Caco-2 (cell line): ENCODE data around the gene RACGAP1. TPM values are rescaled to one million over a fixed set of nuclear protein-coding genes. Genes with fewer than 3 reads are reported as not detected.

Experiments used
- BruUV-seq: library from RNA; stranded (reverse); fragments of 400-500 nt; replicated peaks from 2 replicates; lab custom pipeline; 2021; lab: Mats Ljungman, UMichigan
- CTCF ChIA-PET: fragments of 300-600 bp; sonication (Branson Sonifier 250); formaldehyde crosslinking; loops from one replicate; lab custom pipeline; 2022; ENCODE audit warnings: antibody characterized with exemption; lab: Charles Lee
- POLR2A ChIA-PET: fragments of 300-600 bp; sonication (Branson Sonifier 250); formaldehyde crosslinking; loops from one replicate; lab custom pipeline; 2022; ENCODE audit warnings: antibody characterized with exemption; lab: Charles Lee
- DNase-seq, 2 experiments: peaks; one replicate each; pipeline versions ENCODE4 v3.0.0 to v3.0.0-alpha.2; 2020 to 2022
- H3K27me3 ChIP-seq: replicated peaks from 2 replicates; pipeline ENCODE4 v1.6.0; 2011; ENCODE audit warnings: low read length; ENCODE audit not compliant: control insufficient read depth, insufficient read depth
- H3K36me3 ChIP-seq: 2 replicates; pipeline ENCODE4 v1.5.1; 2011; ENCODE audit warnings: low read length; ENCODE audit not compliant: control insufficient read depth, insufficient read depth
- H3K4me1 ChIP-seq: fragments of 250-450 bp; sonication (Bioruptor Pico); 2 replicates; pipeline ENCODE4 v1.5.1; 2020; ENCODE audit warnings: mild to moderate bottlenecking
- H3K4me3 ChIP-seq: 2 replicates; pipeline ENCODE4 v1.5.1; 2011; ENCODE audit warnings: low read depth, mild to moderate bottlenecking, control low read depth, low read length
- H3K9me3 ChIP-seq: fragments of 250-450 bp; sonication (Bioruptor Pico); 2 replicates; pipeline ENCODE4 v1.5.1; 2020; ENCODE audit warnings: mild to moderate bottlenecking, moderate library complexity
- H3K27ac Mint-ChIP-seq: one replicate; pipeline ENCODE4 v1.8.0; 2022; ENCODE audit warnings: mixed read lengths; ENCODE audit not compliant: unreplicated experiment
- H3K27me3 Mint-ChIP-seq: one replicate; pipeline ENCODE4 v1.8.0; 2022; ENCODE audit warnings: mixed read lengths; ENCODE audit not compliant: insufficient read depth, unreplicated experiment
- H3K36me3 Mint-ChIP-seq: one replicate; pipeline ENCODE4 v1.8.0; 2022; ENCODE audit warnings: mild to moderate bottlenecking, mixed read lengths; ENCODE audit not compliant: insufficient read depth, unreplicated experiment
- H3K4me1 Mint-ChIP-seq: one replicate; pipeline ENCODE4 v1.8.0; 2022; ENCODE audit warnings: low read depth, mixed read lengths; ENCODE audit not compliant: unreplicated experiment
- H3K4me3 Mint-ChIP-seq: one replicate; pipeline ENCODE4 v1.8.0; 2022; ENCODE audit warnings: mild to moderate bottlenecking, moderate library complexity, mixed read lengths; ENCODE audit not compliant: unreplicated experiment
- H3K9me3 Mint-ChIP-seq: one replicate; pipeline ENCODE4 v1.8.0; 2022; ENCODE audit warnings: mixed read lengths; ENCODE audit not compliant: unreplicated experiment
- CTCF ChIP-seq, 2 experiments: fragments of 200-600 bp in 1 of 2; IDR thresholded peaks; 1 replicate in 1 of 2; 2 replicates in 1 of 2; pipeline versions ENCODE4 v1.5.1 to v1.8.0; 2011 to 2022; ENCODE audit warnings: antibody characterized with exemption in 1 of 2, control low read depth in 1 of 2, inconsistent platforms in 1 of 2, low read depth in 1 of 2, low read length in 1 of 2, mild to moderate bottlenecking in 1 of 2, moderate library complexity in 1 of 2; ENCODE audit not compliant: insufficient read depth in 1 of 2, severe bottlenecking in 1 of 2, unreplicated experiment in 1 of 2
- intact Hi-C: fragments of 100-400 bp; cut with micrococcal nuclease; formaldehyde crosslinking; loops from one replicate; pipeline ENCODE4 v1.10.0; 2022; ENCODE audit not compliant: unreplicated experiment
- total RNA-seq: library from RNA; stranded (reverse); gene quantifications from 2 replicates; pipeline ENCODE4 v1.2.3, GENCODE V29; 2022

Gene RACGAP1
- total RNA-seq, 1 experiment from 2014 or later: 131 TPM

- POLR2A ChIA-PET: interaction anchor here (0.9 kb wide), 1 partner anchor 8 kb away, joined by 3 read pairs; no protein-coding TSS in a partner anchor
- Histone ChIP-seq H3K27me3 (no peaks in the 10 kb centered on the region), H3K4me3 (no peak overlapping the region), H3K9me3 (no peaks in the 10 kb centered on the region), H3K36me3 (no peaks in the 10 kb centered on the region), H3K4me1 (0 out of 2 replicates have a peak, but pooled peaks cover 7% of the 10 kb centered on the region)
- Mint-ChIP-seq H3K27me3 (no peaks in the 10 kb centered on the region), H3K9me3 (no peaks in the 10 kb centered on the region), H3K27ac (no peak overlapping the region), H3K4me3 (no peak overlapping the region), H3K4me1 (peaks cover 10% of the 10 kb centered on the region), H3K36me3 (no peaks in the 10 kb centered on the region)
- intact Hi-C loops: no loop called here
- CTCF ChIA-PET: interaction anchor here (0.6 to 3.2 kb wide), 6 partner anchors 10 to 199 kb away, joined by 3 to 17 read pairs (median 4); no protein-coding TSS in a partner anchor
- no peak for TF ChIP-seq CTCF (IDR thresholded peaks at IDR 0.05; ENCODE audit: insufficient read depth in 1 of 2, low read depth in 1 of 2, low read length in 1 of 2, severe bottlenecking in 1 of 2, unreplicated experiment in 1 of 2)
- no TSS peak for BruUV-seq
- no peak for DNase-seq
Measured at GRCh38 chr12:50065726-50066310, 40.5 kb upstream of the RACGAP1 start.

DNA sequence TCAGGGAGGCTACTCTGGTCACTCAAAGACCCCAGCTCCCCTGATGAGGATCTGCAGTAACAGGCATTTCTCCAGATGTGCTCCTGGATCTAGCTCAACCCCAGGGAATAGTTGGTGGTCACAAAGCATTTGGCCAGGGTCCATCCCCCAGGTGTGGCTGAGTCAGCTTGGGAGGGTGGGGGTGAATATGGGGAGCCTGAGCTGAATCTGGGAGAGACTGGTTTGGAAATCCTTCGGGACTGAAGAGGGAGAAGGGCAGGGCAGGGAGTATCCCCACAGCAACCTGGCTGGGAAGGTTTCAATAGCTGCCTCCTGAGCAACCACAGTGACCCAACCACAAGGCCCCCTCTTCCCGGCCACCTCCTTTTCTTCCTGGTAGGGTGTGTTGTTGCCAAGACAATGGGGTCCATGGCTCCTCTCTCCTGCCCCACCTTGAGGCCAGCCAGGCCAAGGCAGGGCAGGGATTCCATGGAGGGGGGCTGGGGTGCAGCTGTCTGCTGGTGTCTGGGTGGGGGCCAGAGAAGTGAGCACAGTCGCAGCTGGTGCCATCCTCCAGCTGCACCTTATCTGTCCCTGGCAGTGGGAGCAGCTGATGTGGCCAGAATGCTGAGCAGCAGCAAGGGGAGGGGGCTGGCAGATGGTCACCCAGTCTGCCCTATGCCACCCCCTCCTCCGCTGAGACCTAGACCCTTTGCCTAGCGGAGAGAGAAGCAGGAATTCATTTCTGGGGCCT lies 37.6 kb upstream of the RACGAP1 start:
- Mint-ChIP-seq H3K9me3 (no peaks in the 10 kb centered on the region), H3K36me3 (no peaks in the 10 kb centered on the region), H3K4me1 (no peaks in the 10 kb centered on the region), H3K27me3 (no peaks in the 10 kb centered on the region), H3K27ac (no peak overlapping the region), H3K4me3 (no peak overlapping the region)
- intact Hi-C loops: no loop called here
- no peaks in the 10 kb centered on the region for H3K27me3 ChIP-seq
- no TSS peak for BruUV-seq
- TF ChIP-seq CTCF (IDR thresholded peaks at IDR 0.05; ENCODE audit: insufficient read depth in 1 of 2, low read depth in 1 of 2, low read length in 1 of 2, severe bottlenecking in 1 of 2, unreplicated experiment in 1 of 2): no peak
- no peak overlapping the region for H3K4me3 ChIP-seq
- ChIA-PET CTCF (interaction anchor here (0.8 kb wide), 1 partner anchor 24 kb away, joined by 3 read pairs; no protein-coding TSS in a partner anchor), POLR2A (no interaction called here)
- DNase-seq: no peak
- no peaks in the 10 kb centered on the region for H3K4me1 ChIP-seq
- H3K9me3 ChIP-seq: no peaks in the 10 kb centered on the region
- no peaks in the 10 kb centered on the region for H3K36me3 ChIP-seq

GRCh38 chr12:50061946-50062686 lies 36.8 kb upstream of the RACGAP1 start:
- no TSS peak for BruUV-seq
- no peak overlapping the region for H3K4me3 ChIP-seq
- no peaks in the 10 kb centered on the region for H3K36me3 ChIP-seq
- H3K27ac Mint-ChIP-seq: no peak overlapping the region
- no peak for TF ChIP-seq CTCF (IDR thresholded peaks at IDR 0.05; ENCODE audit: insufficient read depth in 1 of 2, low read depth in 1 of 2, low read length in 1 of 2, severe bottlenecking in 1 of 2, unreplicated experiment in 1 of 2)
- H3K4me3 Mint-ChIP-seq: no peak overlapping the region
- H3K9me3 Mint-ChIP-seq: no peaks in the 10 kb centered on the region
- no peaks in the 10 kb centered on the region for H3K4me1 Mint-ChIP-seq
- H3K27me3 ChIP-seq: no peaks in the 10 kb centered on the region
- ChIA-PET POLR2A (no interaction called here), CTCF (interaction anchor here (0.5 to 1.5 kb wide), 3 partner anchors 8 to 602 kb away, joined by 3 to 12 read pairs (median 5); no protein-coding TSS in a partner anchor)
- no peaks in the 10 kb centered on the region for H3K9me3 ChIP-seq
- intact Hi-C loops: no loop called here
- peaks cover under 1% of the 10 kb centered on the region for H3K27me3 Mint-ChIP-seq
- no peak for DNase-seq
- H3K36me3 Mint-ChIP-seq: no peaks in the 10 kb centered on the region
- no peaks in the 10 kb centered on the region for H3K4me1 ChIP-seq
